PC-9 (cell line): ENCODE measurements around the gene MXD4.

Source experiments
- CTCF ChIP-seq: fragments of 200-600 bp; sonication (generic); conservative IDR thresholded peaks from 2 replicates; pipeline ENCODE4 v1.6.1; 2017; ENCODE audit warnings: mixed run types, antibody characterized with exemption, mild to moderate bottlenecking, moderate library complexity
- EZH2 ChIP-seq: fragments of 200-600 bp; sonication (generic); IDR thresholded peaks from 2 replicates; pipeline ENCODE4 v1.8.0; 2017; ENCODE audit warnings: antibody characterized with exemption, low read depth

GRCh38 chr4:2259036-2259540 is 2.8 kb downstream of the MXD4 start:
- no peak for TF ChIP-seq CTCF
- no peak for TF ChIP-seq EZH2
